ENCODE measurements around the gene PFKFB4.

Gene PFKFB4

GRCh38 chr3:48548126-48548525 is 8.5 kb downstream of the PFKFB4 start:
- TF ChIP-seq CTCF (IDR thresholded peaks at IDR 0.05; ENCODE audit: low read depth, low read length) = no peak
- no peak for DNase-seq (ENCODE audit: low read depth in 2 of 2)
- H3K4me3 ChIP-seq (replicated peaks in 1 of 2; ENCODE audit: low read depth in 2 of 2, low read length in 2 of 2) = no peak overlapping the region

GRCh38 chr3:48546203-48546829 is 10.3 kb downstream of the PFKFB4 start:
- no peak for TF ChIP-seq CTCF (IDR thresholded peaks at IDR 0.05; ENCODE audit: low read depth, low read length)
- peak in 1 of 2 donors; percentile 38 for DNase-seq (ENCODE audit: low read depth in 2 of 2)
- H3K4me3 ChIP-seq (replicated peaks in 1 of 2; ENCODE audit: low read depth in 2 of 2, low read length in 2 of 2) = no peak overlapping the region

- no peak for TF ChIP-seq CTCF (IDR thresholded peaks at IDR 0.05; ENCODE audit: low read depth, low read length)
Measured at GRCh38 chr3:48544141-48544540, 12.5 kb downstream of the PFKFB4 start.

GRCh38 chr3:48543271-48543866 is 13.2 kb downstream of the PFKFB4 start:
- peak in 1 of 2 donors; percentile 17 for DNase-seq (ENCODE audit: low read depth in 2 of 2)
- TF ChIP-seq CTCF (IDR thresholded peaks at IDR 0.05; ENCODE audit: low read depth, low read length) = no peak
- H3K4me3 ChIP-seq (replicated peaks in 1 of 2; ENCODE audit: low read depth in 2 of 2, low read length in 2 of 2) = no peak overlapping the region

More at GRCh38 chr3:48544141-48544540, 12.5 kb downstream of the PFKFB4 start:
- no peak for DNase-seq (ENCODE audit: low read depth in 2 of 2)
- no peak overlapping the region for H3K4me3 ChIP-seq (replicated peaks in 1 of 2; ENCODE audit: low read depth in 2 of 2, low read length in 2 of 2)

- no peak for TF ChIP-seq CTCF (IDR thresholded peaks at IDR 0.05; ENCODE audit: low read depth, low read length)
- DNase-seq (ENCODE audit: low read depth in 2 of 2) = no peak
- H3K4me3 ChIP-seq (replicated peaks in 1 of 2; ENCODE audit: low read depth in 2 of 2, low read length in 2 of 2) = no peak overlapping the region
Measured at GRCh38 chr3:48538451-48538850, 18.2 kb downstream of the PFKFB4 start.

- TF ChIP-seq CTCF (IDR thresholded peaks at IDR 0.05; ENCODE audit: low read depth, low read length) = no peak
- H3K4me3 ChIP-seq (replicated peaks in 1 of 2; ENCODE audit: low read depth in 2 of 2, low read length in 2 of 2) = no peak overlapping the region
- DNase-seq (ENCODE audit: low read depth in 2 of 2) = no peak
Measured at GRCh38 chr3:48536785-48537184, 19.8 kb downstream of the PFKFB4 start.
